ENCODE measurements around the gene FAM50B.
A peak's percentile ranks its signal among the peaks of the same experiment; 100 is the strongest.

The FAM50B gene

GRCh38 chr6:3822747-3823445 is 26.3 kb upstream of the FAM50B start:
- DNase-seq: no peak

- no peak for DNase-seq
Measured at GRCh38 chr6:3823671-3824070, 25.5 kb upstream of the FAM50B start.

GRCh38 chr6:3825331-3825831 is 23.8 kb upstream of the FAM50B start:
- DNase-seq: no peak

- no peak for DNase-seq
Measured at GRCh38 chr6:3825851-3826581, 23.2 kb upstream of the FAM50B start.

GRCh38 chr6:3829285-3829684 is 19.9 kb upstream of the FAM50B start:
- DNase-seq: no peak

- DNase-seq: no peak
Measured at GRCh38 chr6:3830806-3831205, 18.4 kb upstream of the FAM50B start.

GRCh38 chr6:3831761-3832530 is 17.2 kb upstream of the FAM50B start:
- DNase-seq: no peak

- DNase-seq: no peak
Measured at GRCh38 chr6:3835055-3835731, 14.0 kb upstream of the FAM50B start.

- no peak for DNase-seq
Measured at GRCh38 chr6:3835785-3836184, 13.4 kb upstream of the FAM50B start.

GRCh38 chr6:3836566-3836965 is 12.6 kb upstream of the FAM50B start:
- DNase-seq: no peak

GRCh38 chr6:3837781-3838180 is 11.4 kb upstream of the FAM50B start:
- DNase-seq: no peak

- DNase-seq: no peak
Measured at GRCh38 chr6:3838992-3839867, 9.9 kb upstream of the FAM50B start.

- no peak for DNase-seq
Measured at GRCh38 chr6:3841066-3841454, 8.1 kb upstream of the FAM50B start.

- no peak for DNase-seq
Measured at GRCh38 chr6:3841711-3842565, 7.2 kb upstream of the FAM50B start.

- DNase-seq: no peak
Measured at GRCh38 chr6:3843379-3844096, 5.6 kb upstream of the FAM50B start.

GRCh38 chr6:3844097-3844463 is 5.1 kb upstream of the FAM50B start:
- DNase-seq: no peak

- DNase-seq: peak in 1 of 2 donors; percentile 33
Measured at GRCh38 chr6:3847521-3847920, 1.7 kb upstream of the FAM50B start.

GRCh38 chr6:3848380-3848779 is 793 bp upstream of the FAM50B start:
- no peak for DNase-seq

- no peak for DNase-seq
Measured at GRCh38 chr6:3849681-3850450, 693 bp downstream of the FAM50B start.

Data from CD4-positive, alpha-beta T cell treated with Interferon alpha-2 for 1 hour (primary cell).